GM21526 (cell line): Measurements from ENCODE around the gene GOSR2.

Experiments used
- ATAC-seq: cut with Tn5 transposase; IDR thresholded peaks from one replicate; pipeline ENCODE4 v1.9.1; 2021; ENCODE audit warnings: moderate library complexity; ENCODE audit not compliant: unreplicated experiment, low FRiP score

The GOSR2 gene

GRCh38 chr17:46958041-46958591 lies 35.2 kb downstream of the GOSR2 start:
- no peak for ATAC-seq

- no peak for ATAC-seq
Observed at GRCh38 chr17:46960152-46960551, 37.2 kb downstream of the GOSR2 start.

- no peak for ATAC-seq
Observed at GRCh38 chr17:46962374-46962790, 39.4 kb downstream of the GOSR2 start.

- no peak for ATAC-seq
Observed at GRCh38 chr17:46963571-46963970, 40.6 kb downstream of the GOSR2 start.

- no peak for ATAC-seq
Observed at GRCh38 chr17:46964315-46965265, 41.6 kb downstream of the GOSR2 start.

GRCh38 chr17:46968224-46968834 lies 45.4 kb downstream of the GOSR2 start:
- ATAC-seq: no peak

GRCh38 chr17:46968896-46969295 lies 45.9 kb downstream of the GOSR2 start:
- ATAC-seq: no peak

GRCh38 chr17:46971647-46972300 lies 48.8 kb downstream of the GOSR2 start:
- ATAC-seq: no peak

GRCh38 chr17:46972346-46972745 lies 49.4 kb downstream of the GOSR2 start:
- no peak for ATAC-seq

GRCh38 chr17:46974086-46974485 lies 51.1 kb downstream of the GOSR2 start:
- ATAC-seq: no peak

- ATAC-seq: no peak
Observed at GRCh38 chr17:46975287-46975686, 52.3 kb downstream of the GOSR2 start.

- no peak for ATAC-seq
Observed at GRCh38 chr17:46976626-46977270, 53.8 kb downstream of the GOSR2 start.

GRCh38 chr17:46977348-46977747 lies 54.4 kb downstream of the GOSR2 start:
- ATAC-seq: no peak

- no peak for ATAC-seq
Observed at GRCh38 chr17:46977750-46978488, 55.0 kb downstream of the GOSR2 start.

GRCh38 chr17:46978489-46979146 lies 55.7 kb downstream of the GOSR2 start:
- no peak for ATAC-seq

- ATAC-seq: no peak
Observed at GRCh38 chr17:46979147-46979863, 56.3 kb downstream of the GOSR2 start, which contains the start of gene RPRML. TSS of gene RPRML (minus strand) at chr17:46979253. CDS start at chr17:46979007, 246 bp downstream.

GRCh38 chr17:46982577-46982976 lies 59.6 kb downstream of the GOSR2 start:
- ATAC-seq: no peak

GRCh38 chr17:46983782-46984181 lies 60.8 kb downstream of the GOSR2 start:
- ATAC-seq: no peak

GRCh38 chr17:46984341-46984740 lies 61.4 kb downstream of the GOSR2 start:
- ATAC-seq: no peak
